Measurements from ENCODE around the gene PDE3A.

PDE3A gene

GRCh38 chr12:20400003-20400402 lies 31.7 kb downstream of the PDE3A start:
- Histone ChIP-seq H3K36me3 (ENCODE audit: control insufficient read depth, insufficient read depth, low read length) (no peaks in the 10 kb centered on the region), H3K4me3 (replicated peaks; ENCODE audit: low read depth, low read length) (no peak overlapping the region), H3K27me3 (replicated peaks; ENCODE audit: control insufficient read depth, insufficient read depth, low read length) (no peaks in the 10 kb centered on the region)
- DNase-seq (ENCODE audit: extremely low read depth, insufficient read length) = no peak
- TF ChIP-seq CTCF (IDR thresholded peaks at IDR 0.05; ENCODE audit: insufficient read depth, low read length, poor library complexity, severe bottlenecking) = no peak

GRCh38 chr12:20403230-20403629 lies 34.9 kb downstream of the PDE3A start:
- DNase-seq (ENCODE audit: extremely low read depth, insufficient read length) = no peak
- H3K36me3 ChIP-seq (ENCODE audit: control insufficient read depth, insufficient read depth, low read length) = no peaks in the 10 kb centered on the region
- H3K27me3 ChIP-seq (replicated peaks; ENCODE audit: control insufficient read depth, insufficient read depth, low read length) = no peaks in the 10 kb centered on the region
- no peak overlapping the region for H3K4me3 ChIP-seq (replicated peaks; ENCODE audit: low read depth, low read length)
- TF ChIP-seq CTCF (IDR thresholded peaks at IDR 0.05; ENCODE audit: insufficient read depth, low read length, poor library complexity, severe bottlenecking) = no peak

- TF ChIP-seq CTCF (IDR thresholded peaks at IDR 0.05; ENCODE audit: insufficient read depth, low read length, poor library complexity, severe bottlenecking) = no peak
- Histone ChIP-seq H3K36me3 (ENCODE audit: control insufficient read depth, insufficient read depth, low read length) (no peaks in the 10 kb centered on the region), H3K27me3 (replicated peaks; ENCODE audit: control insufficient read depth, insufficient read depth, low read length) (no peaks in the 10 kb centered on the region), H3K4me3 (replicated peaks; ENCODE audit: low read depth, low read length) (no peak overlapping the region)
- DNase-seq (ENCODE audit: extremely low read depth, insufficient read length) = no peak
Observed at GRCh38 chr12:20404576-20405346, 36.4 kb downstream of the PDE3A start.

GRCh38 chr12:20409607-20410377 lies 41.5 kb downstream of the PDE3A start:
- DNase-seq (ENCODE audit: extremely low read depth, insufficient read length) = no peak
- H3K36me3 ChIP-seq (ENCODE audit: control insufficient read depth, insufficient read depth, low read length) = no peaks in the 10 kb centered on the region
- H3K4me3 ChIP-seq (replicated peaks; ENCODE audit: low read depth, low read length) = no peak overlapping the region
- no peaks in the 10 kb centered on the region for H3K27me3 ChIP-seq (replicated peaks; ENCODE audit: control insufficient read depth, insufficient read depth, low read length)
- TF ChIP-seq CTCF (IDR thresholded peaks at IDR 0.05; ENCODE audit: insufficient read depth, low read length, poor library complexity, severe bottlenecking) = no peak

- H3K4me3 ChIP-seq (replicated peaks; ENCODE audit: low read depth, low read length) = no peak overlapping the region
- TF ChIP-seq CTCF (IDR thresholded peaks at IDR 0.05; ENCODE audit: insufficient read depth, low read length, poor library complexity, severe bottlenecking) = no peak
- no peaks in the 10 kb centered on the region for H3K27me3 ChIP-seq (replicated peaks; ENCODE audit: control insufficient read depth, insufficient read depth, low read length)
- no peak for DNase-seq (ENCODE audit: extremely low read depth, insufficient read length)
- no peaks in the 10 kb centered on the region for H3K36me3 ChIP-seq (ENCODE audit: control insufficient read depth, insufficient read depth, low read length)
Observed at GRCh38 chr12:20410734-20411133, 42.4 kb downstream of the PDE3A start.
